ENCODE results near the gene DCT. TPM values are rescaled to one million over a fixed set of nuclear protein-coding genes. Genes with fewer than 3 reads are reported as not detected.
A peak's percentile ranks its signal among the peaks of the same experiment; 100 is the strongest.

The DCT gene
- total and polyA plus RNA-seq, 7 donors = 0.04 to 1.4 (median 0.50) TPM; not detected in 1

GRCh38 chr13:94444826-94445225 lies 34.7 kb downstream of the DCT start:
- Histone ChIP-seq H3K4me1 (no peaks in the 10 kb centered on the region), H3K4me3 (no peak overlapping the region), H3K27me3 (no peaks in the 10 kb centered on the region), H3K27ac (no peak overlapping the region), H3K36me3 (no peaks in the 10 kb centered on the region), H3K9me3 (no peaks in the 10 kb centered on the region)
- intact Hi-C loops (cut with DNase I) = no loop called here
- TF ChIP-seq EP300 (IDR thresholded peaks at IDR 0.05) (no peak), POLR2AphosphoS5 (IDR thresholded peaks at IDR 0.05) (no peak), POLR2A (IDR thresholded peaks at IDR 0.05) (no peak), CTCF (IDR thresholded peaks at IDR 0.05) (no peak)
- DNase-seq = no peak

- H3K9me3 ChIP-seq = no peaks in the 10 kb centered on the region
- no peak for DNase-seq
- no peak overlapping the region for H3K4me3 ChIP-seq
- H3K27ac ChIP-seq = no peak overlapping the region
- H3K36me3 ChIP-seq = no peaks in the 10 kb centered on the region
- 49% methylated on average over 4 of the region's 4 CpGs for WGBS, 2 donors
- no peak for TF ChIP-seq POLR2AphosphoS5 (IDR thresholded peaks at IDR 0.05)
- peak; percentile 14 to 57 (median 48) for TF ChIP-seq CTCF (IDR thresholded peaks at IDR 0.05)
- no peak for TF ChIP-seq EP300 (IDR thresholded peaks at IDR 0.05)
- no peak for TF ChIP-seq POLR2A (IDR thresholded peaks at IDR 0.05)
- no peaks in the 10 kb centered on the region for H3K4me1 ChIP-seq
- H3K27me3 ChIP-seq = no peaks in the 10 kb centered on the region
- intact Hi-C loops (cut with DNase I) = loop anchor here (2.0 to 5.0 kb wide), 2 partner anchors 181 to 1042 kb away; no protein-coding TSS in a partner anchor
Measured at GRCh38 chr13:94435604-94436226, 43.8 kb downstream of the DCT start.

GRCh38 chr13:94433055-94433961 lies 46.2 kb downstream of the DCT start:
- Histone ChIP-seq H3K27ac (no peak overlapping the region), H3K27me3 (no peaks in the 10 kb centered on the region), H3K9me3 (no peaks in the 10 kb centered on the region), H3K4me1 (no peaks in the 10 kb centered on the region), H3K4me3 (no peak overlapping the region), H3K36me3 (no peaks in the 10 kb centered on the region)
- TF ChIP-seq POLR2A (IDR thresholded peaks at IDR 0.05) = no peak
- TF ChIP-seq POLR2AphosphoS5 (IDR thresholded peaks at IDR 0.05) = no peak
- TF ChIP-seq EP300 (IDR thresholded peaks at IDR 0.05) = no peak
- TF ChIP-seq CTCF (IDR thresholded peaks at IDR 0.05) = no peak
- DNase-seq = no peak
- WGBS, 2 donors = 40 to 60% methylated on average over 19 of the region's 19 CpGs
- intact Hi-C loops (cut with DNase I) = no loop called here

- TF ChIP-seq POLR2A (IDR thresholded peaks at IDR 0.05) (no peak), POLR2AphosphoS5 (IDR thresholded peaks at IDR 0.05) (no peak), CTCF (IDR thresholded peaks at IDR 0.05) (no peak)
- H3K4me3 ChIP-seq = no peak overlapping the region
- H3K36me3 ChIP-seq = no peaks in the 10 kb centered on the region
- DNase-seq = no peak
- H3K4me1 ChIP-seq = no peaks in the 10 kb centered on the region
- no peak overlapping the region for H3K27ac ChIP-seq
- no peaks in the 10 kb centered on the region for H3K9me3 ChIP-seq
- intact Hi-C loops (cut with DNase I) = no loop called here
- no peaks in the 10 kb centered on the region for H3K27me3 ChIP-seq
Measured at GRCh38 chr13:94431987-94432386, 47.5 kb downstream of the DCT start.

Data from sigmoid colon (tissue), 7 donors.